ENCODE data around the gene SUPT3H. TPM values are rescaled to one million over a fixed set of nuclear protein-coding genes. Genes with fewer than 3 reads are reported as not detected.

Gene SUPT3H
- total and polyA plus RNA-seq, 2 of the 13 experiments (the other 11 are each of a cell fraction or from before 2014, with no cell fraction given): 11.9 to 36.1 TPM

DNA sequence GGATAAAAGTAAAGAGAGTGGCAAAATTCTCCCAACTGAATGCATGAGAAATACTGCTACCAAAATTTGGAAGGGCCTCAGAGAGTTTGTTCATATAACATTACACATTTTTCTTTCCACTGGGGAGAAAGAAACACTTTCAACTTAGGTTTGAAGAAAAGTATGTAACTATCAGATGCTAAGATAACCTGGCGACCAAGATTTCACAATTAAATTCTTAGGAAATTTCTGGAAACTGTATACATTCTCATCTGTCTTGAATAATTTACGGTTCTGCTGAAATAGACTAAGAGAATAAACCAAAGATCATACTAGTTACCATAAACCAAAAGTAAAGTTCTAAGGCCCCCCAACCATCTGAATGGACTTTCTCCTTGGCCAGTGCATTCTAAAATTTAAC, 462.6 kb downstream of the SUPT3H start:
- in situ Hi-C loops (cut with HindIII; ENCODE audit: extremely low pct_ligation_motif_present, low pct_unique_long_range_greater_than_20kb) (no loop called here), intact Hi-C loops (cut with micrococcal nuclease; ENCODE audit: unreplicated experiment) (no loop called here)
- Histone ChIP-seq H3K4me2 (ENCODE audit: low read depth, low read length) (no peak overlapping the region), H3K9me3 (ENCODE audit: low read length) (no peaks in the 10 kb centered on the region), H3K9ac (ENCODE audit: insufficient read depth, low read depth, low read length) (no peak overlapping the region), H3K36me3 (replicated peaks in 1 of 2; ENCODE audit: control insufficient read depth in 1 of 2, insufficient read depth in 2 of 2, low read length in 2 of 2) (no peaks in the 10 kb centered on the region), H4K20me1 (ENCODE audit: insufficient read depth, low read length) (no peaks in the 10 kb centered on the region), H3K79me2 (ENCODE audit: insufficient read depth, low read length) (no peaks in the 10 kb centered on the region), H3K4me3 (replicated peaks in 1 of 3; ENCODE audit: insufficient read depth in 1 of 3, low read depth in 2 of 3, low read length in 3 of 3) (no peak overlapping the region), H2AFZ (ENCODE audit: low read length) (no peak overlapping the region), H3K4me1 (ENCODE audit: insufficient read depth, low read length) (peaks cover 2% of the 10 kb centered on the region), H3K27ac (ENCODE audit: extremely low read length, insufficient read depth, low read length) (no peak overlapping the region), H3K27me3 (ENCODE audit: control insufficient read depth in 1 of 2, insufficient read depth in 2 of 2, low read length in 2 of 2) (no peaks in the 10 kb centered on the region)
- TF ChIP-seq ZNF333 (CRISPR knock-in tag; IDR thresholded peaks at IDR 0.05; ENCODE audit: borderline replicate concordance): no peak
- TF ChIP-seq KLF9 (CRISPR knock-in tag; IDR thresholded peaks at IDR 0.05; ENCODE audit: low read depth): no peak
- no peak for TF ChIP-seq ZNF570 (CRISPR knock-in tag; IDR thresholded peaks at IDR 0.05; ENCODE audit: borderline replicate concordance)
- TF ChIP-seq SMYD3 (CRISPR knock-in tag; IDR thresholded peaks at IDR 0.05): no peak
- TF ChIP-seq HOXA5 (CRISPR knock-in tag; IDR thresholded peaks at IDR 0.05): no peak
- no peak for TF ChIP-seq SPEN (CRISPR knock-in tag; IDR thresholded peaks at IDR 0.05; ENCODE audit: low read depth)
- TF ChIP-seq ZFY (CRISPR knock-in tag; IDR thresholded peaks at IDR 0.05): no peak
- no peak for TF ChIP-seq KDM1A (CRISPR knock-in tag; IDR thresholded peaks at IDR 0.05)
- no peak for TF ChIP-seq KAT7 (CRISPR knock-in tag; IDR thresholded peaks at IDR 0.05; ENCODE audit: borderline replicate concordance)
- TF ChIP-seq ZNF878 (CRISPR knock-in tag; IDR thresholded peaks at IDR 0.05): no peak
- TF ChIP-seq ZNF598 (CRISPR knock-in tag; IDR thresholded peaks at IDR 0.05; ENCODE audit: borderline replicate concordance): no peak
- TF ChIP-seq ZNF605 (CRISPR knock-in tag; IDR thresholded peaks at IDR 0.05): no peak
- ATAC-seq (no peak), FAIRE-seq (no peak), DNase-seq (ENCODE audit: low spot score) (no peak)
- BruUV-seq (replicated peaks): no TSS peak
- ChIA-PET CTCF (ENCODE audit: low intra/inter-chr PET ratio, low total read pairs) (no interaction called here), POLR2A (no interaction called here)
- 96% methylated on average over 2 of the region's 2 CpGs for WGBS (ENCODE audit: low lambda C conversion rate)

GRCh38 chr6:44914141-44914540, 463.6 kb downstream of the SUPT3H start:
- Histone ChIP-seq H4K20me1 (ENCODE audit: insufficient read depth, low read length) (no peaks in the 10 kb centered on the region), H2AFZ (ENCODE audit: low read length) (no peak overlapping the region), H3K9me3 (ENCODE audit: low read length) (no peaks in the 10 kb centered on the region), H3K36me3 (replicated peaks in 1 of 2; ENCODE audit: control insufficient read depth in 1 of 2, insufficient read depth in 2 of 2, low read length in 2 of 2) (no peaks in the 10 kb centered on the region), H3K4me3 (replicated peaks in 1 of 3; ENCODE audit: insufficient read depth in 1 of 3, low read depth in 2 of 3, low read length in 3 of 3) (no peak overlapping the region), H3K27ac (ENCODE audit: extremely low read length, insufficient read depth, low read length) (no peak overlapping the region), H3K27me3 (ENCODE audit: control insufficient read depth in 1 of 2, insufficient read depth in 2 of 2, low read length in 2 of 2) (no peaks in the 10 kb centered on the region), H3K4me2 (ENCODE audit: low read depth, low read length) (no peak overlapping the region), H3K79me2 (ENCODE audit: insufficient read depth, low read length) (no peaks in the 10 kb centered on the region), H3K9ac (ENCODE audit: insufficient read depth, low read depth, low read length) (no peak overlapping the region), H3K4me1 (ENCODE audit: insufficient read depth, low read length) (no peaks in the 10 kb centered on the region)
- ChIA-PET CTCF (ENCODE audit: low intra/inter-chr PET ratio, low total read pairs) (no interaction called here), POLR2A (no interaction called here)
- DNase-seq (ENCODE audit: low spot score) (no peak), FAIRE-seq (no peak), ATAC-seq (no peak)
- BruUV-seq (replicated peaks): no TSS peak
- in situ Hi-C loops (cut with HindIII; ENCODE audit: extremely low pct_ligation_motif_present, low pct_unique_long_range_greater_than_20kb): no loop called here
- intact Hi-C loops (cut with micrococcal nuclease; ENCODE audit: unreplicated experiment): no loop called here
- TF ChIP-seq ZNF326 (CRISPR knock-in tag; IDR thresholded peaks at IDR 0.05; ENCODE audit: borderline replicate concordance) (no peak), RFX3 (CRISPR knock-in tag; IDR thresholded peaks at IDR 0.05) (no peak), ZSCAN30 (CRISPR knock-in tag; IDR thresholded peaks at IDR 0.05) (no peak)
- TF ChIP-seq, protein P1, sequence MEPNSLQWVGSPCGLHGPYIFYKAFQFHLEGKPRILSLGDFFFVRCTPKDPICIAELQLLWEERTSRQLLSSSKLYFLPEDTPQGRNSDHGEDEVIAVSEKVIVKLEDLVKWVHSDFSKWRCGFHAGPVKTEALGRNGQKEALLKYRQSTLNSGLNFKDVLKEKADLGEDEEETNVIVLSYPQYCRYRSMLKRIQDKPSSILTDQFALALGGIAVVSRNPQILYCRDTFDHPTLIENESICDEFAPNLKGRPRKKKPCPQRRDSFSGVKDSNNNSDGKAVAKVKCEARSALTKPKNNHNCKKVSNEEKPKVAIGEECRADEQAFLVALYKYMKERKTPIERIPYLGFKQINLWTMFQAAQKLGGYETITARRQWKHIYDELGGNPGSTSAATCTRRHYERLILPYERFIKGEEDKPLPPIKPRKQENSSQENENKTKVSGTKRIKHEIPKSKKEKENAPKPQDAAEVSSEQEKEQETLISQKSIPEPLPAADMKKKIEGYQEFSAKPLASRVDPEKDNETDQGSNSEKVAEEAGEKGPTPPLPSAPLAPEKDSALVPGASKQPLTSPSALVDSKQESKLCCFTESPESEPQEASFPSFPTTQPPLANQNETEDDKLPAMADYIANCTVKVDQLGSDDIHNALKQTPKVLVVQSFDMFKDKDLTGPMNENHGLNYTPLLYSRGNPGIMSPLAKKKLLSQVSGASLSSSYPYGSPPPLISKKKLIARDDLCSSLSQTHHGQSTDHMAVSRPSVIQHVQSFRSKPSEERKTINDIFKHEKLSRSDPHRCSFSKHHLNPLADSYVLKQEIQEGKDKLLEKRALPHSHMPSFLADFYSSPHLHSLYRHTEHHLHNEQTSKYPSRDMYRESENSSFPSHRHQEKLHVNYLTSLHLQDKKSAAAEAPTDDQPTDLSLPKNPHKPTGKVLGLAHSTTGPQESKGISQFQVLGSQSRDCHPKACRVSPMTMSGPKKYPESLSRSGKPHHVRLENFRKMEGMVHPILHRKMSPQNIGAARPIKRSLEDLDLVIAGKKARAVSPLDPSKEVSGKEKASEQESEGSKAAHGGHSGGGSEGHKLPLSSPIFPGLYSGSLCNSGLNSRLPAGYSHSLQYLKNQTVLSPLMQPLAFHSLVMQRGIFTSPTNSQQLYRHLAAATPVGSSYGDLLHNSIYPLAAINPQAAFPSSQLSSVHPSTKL (CRISPR knock-in tag; IDR thresholded peaks at IDR 0.05): no peak
- TF ChIP-seq, protein P2, sequence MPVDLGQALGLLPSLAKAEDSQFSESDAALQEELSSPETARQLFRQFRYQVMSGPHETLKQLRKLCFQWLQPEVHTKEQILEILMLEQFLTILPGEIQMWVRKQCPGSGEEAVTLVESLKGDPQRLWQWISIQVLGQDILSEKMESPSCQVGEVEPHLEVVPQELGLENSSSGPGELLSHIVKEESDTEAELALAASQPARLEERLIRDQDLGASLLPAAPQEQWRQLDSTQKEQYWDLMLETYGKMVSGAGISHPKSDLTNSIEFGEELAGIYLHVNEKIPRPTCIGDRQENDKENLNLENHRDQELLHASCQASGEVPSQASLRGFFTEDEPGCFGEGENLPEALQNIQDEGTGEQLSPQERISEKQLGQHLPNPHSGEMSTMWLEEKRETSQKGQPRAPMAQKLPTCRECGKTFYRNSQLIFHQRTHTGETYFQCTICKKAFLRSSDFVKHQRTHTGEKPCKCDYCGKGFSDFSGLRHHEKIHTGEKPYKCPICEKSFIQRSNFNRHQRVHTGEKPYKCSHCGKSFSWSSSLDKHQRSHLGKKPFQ (CRISPR knock-in tag; IDR thresholded peaks at IDR 0.05; ENCODE audit: insufficient replicate concordance): no peak

Data from HepG2 (cell line).